SK-N-SH (cell line): ENCODE data around the gene SFXN5. TPM values are rescaled to one million over a fixed set of nuclear protein-coding genes. Genes with fewer than 3 reads are reported as not detected.

Experiments
- CTCF ChIA-PET: fragments of 300-600, 350-600 bp; formaldehyde crosslinking; extraction: SDS; loops from one replicate; lab custom pipeline; 2021; lab: Yijun Ruan, JAX
- POLR2A ChIA-PET: fragments of 350-600 bp; sonication (Branson Sonifier 250); formaldehyde crosslinking; extraction: SDS; loops from one replicate; lab custom pipeline; 2020; ENCODE audit warnings: antibody characterized with exemption, inconsistent platforms; lab: Yijun Ruan, JAX
- DNase-seq: peaks from one replicate; pipeline ENCODE4 v3.0.0; 2012
- H2AFZ ChIP-seq: fragments of 200-600 bp; sonication (generic); 2 replicates; pipeline ENCODE4 v1.8.1; 2016; ENCODE audit warnings: antibody characterized with exemption, mild to moderate bottlenecking, low read depth
- H3F3A ChIP-seq: fragments of 200-600 bp; sonication (generic); replicated peaks from 2 replicates; pipeline ENCODE3; 2016; ENCODE audit warnings: antibody characterized with exemption, mild to moderate bottlenecking; ENCODE audit not compliant: insufficient read depth
- H3K27ac ChIP-seq, 2 experiments: fragments of 200-500 bp in 1 of 2; fragments of 200-600 bp in 1 of 2; sonication (Bioruptor generic) in 1 of 2; sonication (generic), shearing (Covaris generic) in 1 of 2; 2 replicates each; pipeline versions ENCODE4 v1.5.1 to v1.6.1; 2014 to 2016; ENCODE audit warnings: low read depth in 2 of 2, inconsistent platforms in 1 of 2, low read length in 1 of 2, mild to moderate bottlenecking in 1 of 2, mixed read lengths in 1 of 2
- H3K27me3 ChIP-seq: fragments of 200-600 bp; sonication (generic), shearing (Covaris generic); 2 replicates; pipeline ENCODE4 v1.6.1; 2016; ENCODE audit warnings: mixed run types; ENCODE audit not compliant: insufficient read depth
- H3K36me3 ChIP-seq, 2 experiments: fragments of 200-500 bp in 1 of 2; fragments of 200-600 bp in 1 of 2; sonication (Bioruptor generic) in 1 of 2; sonication (generic) in 1 of 2; replicated peaks in 1 of 2; 2 replicates each; pipeline versions ENCODE3 to v1.5.1; 2014 to 2016; ENCODE audit warnings: low read length in 1 of 2, mild to moderate bottlenecking in 1 of 2; ENCODE audit not compliant: insufficient read depth in 2 of 2, control insufficient read depth in 1 of 2
- H3K4me1 ChIP-seq, 2 experiments: fragments of 200-500 bp in 1 of 2; fragments of 200-600 bp in 1 of 2; sonication (Bioruptor generic) in 1 of 2; sonication (generic), shearing (Covaris generic) in 1 of 2; 2 replicates each; pipeline versions ENCODE4 v1.5.1 to v1.6.1; 2014 to 2016; ENCODE audit warnings: low read depth in 1 of 2, low read length in 1 of 2, mixed run types in 1 of 2; ENCODE audit not compliant: insufficient read depth in 2 of 2, control insufficient read depth in 1 of 2
- H3K4me2 ChIP-seq: fragments of 200-600 bp; sonication (generic), shearing (Covaris generic); 2 replicates; pipeline ENCODE4 v1.6.1; 2017; ENCODE audit warnings: mixed run types
- H3K4me3 ChIP-seq, 2 experiments: fragments of 200-500 bp in 1 of 2; fragments of 200-600 bp in 1 of 2; sonication (Bioruptor generic) in 1 of 2; sonication (generic), shearing (Covaris generic) in 1 of 2; 2 replicates each; pipeline versions ENCODE4 v1.5.1 to v1.8.1; 2014 to 2016; ENCODE audit warnings: low read depth in 2 of 2, inconsistent platforms in 1 of 2, low read length in 1 of 2, mild to moderate bottlenecking in 1 of 2, mixed read lengths in 1 of 2, moderate library complexity in 1 of 2
- H3K79me2 ChIP-seq: fragments of 200-600 bp; sonication (generic); 2 replicates; pipeline ENCODE4 v1.8.1; 2017; ENCODE audit warnings: mild to moderate bottlenecking; ENCODE audit not compliant: insufficient read depth
- H3K9ac ChIP-seq: fragments of 200-600 bp; sonication (generic); 2 replicates; pipeline ENCODE4 v1.6.1; 2017; ENCODE audit warnings: mixed run types
- H3K9me2 ChIP-seq: fragments of 200-600 bp; sonication (generic); 2 replicates; pipeline ENCODE4 v1.6.1; 2017; ENCODE audit warnings: mixed run types
- H3K9me3 ChIP-seq: fragments of 200-600 bp; sonication (generic); 2 replicates; pipeline ENCODE4 v1.6.1; 2017; ENCODE audit warnings: mixed run types, mild to moderate bottlenecking, moderate library complexity
- H4K20me1 ChIP-seq: fragments of 200-600 bp; sonication (generic); 2 replicates; pipeline ENCODE4 v1.6.1; 2017; ENCODE audit warnings: mild to moderate bottlenecking, mixed run types; ENCODE audit not compliant: insufficient read depth
- FOXJ3 ChIP-seq: sonication (generic); formaldehyde crosslinking; IDR thresholded peaks from 2 replicates; pipeline ENCODE4 v1.5.1; 2020; ENCODE audit warnings: mild to moderate bottlenecking, missing genetic modification reagents
- FOXM1 ChIP-seq: IDR thresholded peaks from 2 replicates; pipeline ENCODE4 v1.4.0; 2012; ENCODE audit warnings: low read depth, mild to moderate bottlenecking
- GABPA ChIP-seq: IDR thresholded peaks from 2 replicates; pipeline ENCODE4 v1.4.0; 2012; ENCODE audit warnings: low read depth, mild to moderate bottlenecking
- MEF2A ChIP-seq: IDR thresholded peaks from 2 replicates; pipeline ENCODE4 v1.4.0; 2012; ENCODE audit warnings: low read depth, borderline replicate concordance
- NRF1 ChIP-seq: IDR thresholded peaks from 2 replicates; pipeline ENCODE4 v1.6.1; 2012; ENCODE audit warnings: low read depth, mild to moderate bottlenecking, low read length
- POLR2AphosphoS5 ChIP-seq: IDR thresholded peaks from 2 replicates; pipeline ENCODE4 v1.6.1; 2012; ENCODE audit warnings: low read depth, low read length
- RAD21 ChIP-seq: IDR thresholded peaks from 2 replicates; pipeline ENCODE4 v1.6.1; 2012; ENCODE audit warnings: mild to moderate bottlenecking, low read length
- RFX5 ChIP-seq: IDR thresholded peaks from 2 replicates; pipeline ENCODE4 v1.6.1; 2012; ENCODE audit warnings: mild to moderate bottlenecking, improper control_type of control experiment, low read length
- SMC3 ChIP-seq: IDR thresholded peaks from 2 replicates; pipeline ENCODE4 v1.6.1; 2012; ENCODE audit warnings: low read depth, low read length, improper control_type of control experiment
- YY1 ChIP-seq: IDR thresholded peaks from 2 replicates; pipeline ENCODE4 v1.4.0; 2012; ENCODE audit warnings: low read depth, mild to moderate bottlenecking
- WGBS: methylation state at CpG from one replicate; pipeline ENCODE4 v1.1.6; 2017; ENCODE audit warnings: low lambda C conversion rate; 5-methylcytosine and 5-hydroxymethylcytosine counted together
- polyA plus RNA-seq, 3 experiments: library from polyadenylated mRNA; depleted of rRNA; stranded (reverse); fragments of >200 nt; gene quantifications; 2 replicates each; pipeline ENCODE4 v1.2.3, GENCODE V29; 2012
- TF ChIP-seq, protein P1 (sequence below): IDR thresholded peaks from 2 replicates; pipeline ENCODE4 v1.6.1; 2012; ENCODE audit warnings: mild to moderate bottlenecking, low read depth, low read length, moderate library complexity
- TF ChIP-seq, protein P2 (sequence below): IDR thresholded peaks from 2 replicates; pipeline ENCODE4; 2012
- TF ChIP-seq, protein P3 (sequence below): fragments of 150-350 bp; IDR thresholded peaks from 2 replicates; pipeline ENCODE4 v1.6.1; 2016; ENCODE audit warnings: mild to moderate bottlenecking, low read depth, low read length
- TF ChIP-seq, protein P4 (sequence below): fragments of 200-600 bp; sonication (generic); IDR thresholded peaks from 2 replicates; pipeline ENCODE4 v1.6.1; 2017; ENCODE audit warnings: antibody characterized with exemption, mild to moderate bottlenecking, moderate library complexity

The SFXN5 gene
- polyA plus RNA-seq, 1 of the 3 experiments (the other 2 are of a cell fraction) = 9.9 TPM

DNA sequence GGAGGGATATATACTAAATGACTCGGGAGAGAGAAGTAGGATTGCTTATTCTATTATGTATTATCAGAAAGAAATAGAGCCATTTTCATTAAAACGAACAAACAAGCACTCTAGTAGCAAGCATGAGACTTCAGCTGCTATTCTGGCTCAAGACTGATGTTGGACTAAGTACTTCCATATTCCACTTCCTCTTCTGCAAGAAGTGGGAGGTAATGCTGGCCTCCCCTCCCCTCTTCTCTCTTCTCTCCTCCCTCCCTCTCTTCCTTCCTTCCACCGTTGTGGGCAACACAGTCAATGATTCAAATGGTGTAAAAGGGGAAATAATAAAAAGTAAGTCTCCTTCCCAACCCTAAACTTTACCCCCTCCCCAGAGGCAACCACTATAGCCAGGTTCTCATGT lies 91.6 kb downstream of the SFXN5 start (continued):
- TF ChIP-seq, protein P1, sequence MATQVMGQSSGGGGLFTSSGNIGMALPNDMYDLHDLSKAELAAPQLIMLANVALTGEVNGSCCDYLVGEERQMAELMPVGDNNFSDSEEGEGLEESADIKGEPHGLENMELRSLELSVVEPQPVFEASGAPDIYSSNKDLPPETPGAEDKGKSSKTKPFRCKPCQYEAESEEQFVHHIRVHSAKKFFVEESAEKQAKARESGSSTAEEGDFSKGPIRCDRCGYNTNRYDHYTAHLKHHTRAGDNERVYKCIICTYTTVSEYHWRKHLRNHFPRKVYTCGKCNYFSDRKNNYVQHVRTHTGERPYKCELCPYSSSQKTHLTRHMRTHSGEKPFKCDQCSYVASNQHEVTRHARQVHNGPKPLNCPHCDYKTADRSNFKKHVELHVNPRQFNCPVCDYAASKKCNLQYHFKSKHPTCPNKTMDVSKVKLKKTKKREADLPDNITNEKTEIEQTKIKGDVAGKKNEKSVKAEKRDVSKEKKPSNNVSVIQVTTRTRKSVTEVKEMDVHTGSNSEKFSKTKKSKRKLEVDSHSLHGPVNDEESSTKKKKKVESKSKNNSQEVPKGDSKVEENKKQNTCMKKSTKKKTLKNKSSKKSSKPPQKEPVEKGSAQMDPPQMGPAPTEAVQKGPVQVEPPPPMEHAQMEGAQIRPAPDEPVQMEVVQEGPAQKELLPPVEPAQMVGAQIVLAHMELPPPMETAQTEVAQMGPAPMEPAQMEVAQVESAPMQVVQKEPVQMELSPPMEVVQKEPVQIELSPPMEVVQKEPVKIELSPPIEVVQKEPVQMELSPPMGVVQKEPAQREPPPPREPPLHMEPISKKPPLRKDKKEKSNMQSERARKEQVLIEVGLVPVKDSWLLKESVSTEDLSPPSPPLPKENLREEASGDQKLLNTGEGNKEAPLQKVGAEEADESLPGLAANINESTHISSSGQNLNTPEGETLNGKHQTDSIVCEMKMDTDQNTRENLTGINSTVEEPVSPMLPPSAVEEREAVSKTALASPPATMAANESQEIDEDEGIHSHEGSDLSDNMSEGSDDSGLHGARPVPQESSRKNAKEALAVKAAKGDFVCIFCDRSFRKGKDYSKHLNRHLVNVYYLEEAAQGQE = no peak
- TF ChIP-seq RFX5 (no peak), GABPA (no peak), YY1 (no peak), MEF2A (no peak)
- TF ChIP-seq, protein P2, sequence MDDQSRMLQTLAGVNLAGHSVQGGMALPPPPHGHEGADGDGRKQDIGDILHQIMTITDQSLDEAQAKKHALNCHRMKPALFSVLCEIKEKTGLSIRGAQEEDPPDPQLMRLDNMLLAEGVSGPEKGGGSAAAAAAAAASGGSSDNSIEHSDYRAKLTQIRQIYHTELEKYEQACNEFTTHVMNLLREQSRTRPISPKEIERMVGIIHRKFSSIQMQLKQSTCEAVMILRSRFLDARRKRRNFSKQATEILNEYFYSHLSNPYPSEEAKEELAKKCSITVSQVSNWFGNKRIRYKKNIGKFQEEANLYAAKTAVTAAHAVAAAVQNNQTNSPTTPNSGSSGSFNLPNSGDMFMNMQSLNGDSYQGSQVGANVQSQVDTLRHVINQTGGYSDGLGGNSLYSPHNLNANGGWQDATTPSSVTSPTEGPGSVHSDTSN = no peak

DNA sequence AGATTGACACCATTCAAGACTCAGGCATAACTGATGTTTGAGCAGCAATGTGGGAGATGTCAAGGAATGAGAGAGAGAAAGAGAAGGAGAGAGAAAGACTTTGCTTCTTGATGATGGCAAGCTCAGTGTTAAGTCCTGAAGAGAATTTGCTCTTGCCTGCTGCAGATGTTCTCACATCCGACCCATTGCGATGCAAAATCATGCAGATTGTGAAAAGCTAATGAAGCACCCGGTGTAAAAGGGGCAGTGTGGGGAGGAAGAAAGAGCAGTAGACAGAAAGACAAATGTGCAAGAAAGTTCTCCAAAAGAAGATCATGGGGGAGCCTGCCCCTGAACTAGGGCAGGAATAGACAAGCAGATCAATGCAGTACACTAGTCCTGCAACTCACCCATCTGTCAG lies 96.5 kb downstream of the SFXN5 start:
- H2AFZ ChIP-seq = no peak overlapping the region
- no peak overlapping the region for H3K9ac ChIP-seq
- ChIA-PET CTCF (interaction anchor here (0.6 to 5.8 kb wide), 13 partner anchors 10 to 1535 kb away, joined by 3 to 115 read pairs (median 5); partner anchors contain the start of genes EMX1 and SPR), POLR2A (no interaction called here)
- no peaks in the 10 kb centered on the region for H3K9me2 ChIP-seq
- no peaks in the 10 kb centered on the region for H3K27me3 ChIP-seq
- peaks cover 0 to 15% of the 10 kb centered on the region in 2 experiments; a peak in 1 of 4 replicates for H3K4me1 ChIP-seq
- H3K36me3 ChIP-seq = no peaks in the 10 kb centered on the region
- H3K4me2 ChIP-seq = no peak overlapping the region
- TF ChIP-seq SMC3 (no peak), FOXJ3 (no peak), RFX5 (no peak)
- TF ChIP-seq, all 33 proteins: peak for 0
- H3K27ac ChIP-seq = no peak overlapping the region
- no peaks in the 10 kb centered on the region for H3K79me2 ChIP-seq
- no peak for DNase-seq
- H4K20me1 ChIP-seq = no peaks in the 10 kb centered on the region
- no peaks in the 10 kb centered on the region for H3F3A ChIP-seq
- H3K9me3 ChIP-seq = no peaks in the 10 kb centered on the region
- WGBS = 97% methylated on average over 3 of the region's 3 CpGs
- no peak overlapping the region for H3K4me3 ChIP-seq

DNA sequence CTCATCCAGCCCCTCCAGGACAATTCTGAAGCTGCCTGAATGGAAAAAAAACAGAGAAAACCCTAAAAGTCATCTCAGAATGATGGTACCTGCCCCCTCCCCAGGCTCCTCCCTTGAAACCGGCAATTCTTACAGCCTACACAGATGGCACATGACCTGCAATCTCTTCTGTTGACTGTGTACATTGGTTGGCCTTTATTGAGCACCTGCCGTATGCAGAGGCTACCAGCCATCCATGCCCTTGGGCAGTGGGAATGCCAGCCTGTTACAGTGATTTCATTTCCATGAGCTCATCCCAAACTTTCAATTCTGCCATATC lies 97.1 kb downstream of the SFXN5 start:
- POLR2A ChIA-PET = no interaction called here
- H2AFZ ChIP-seq = no peak overlapping the region
- H4K20me1 ChIP-seq = no peaks in the 10 kb centered on the region
- no peaks in the 10 kb centered on the region for H3F3A ChIP-seq
- no peak overlapping the region for H3K4me2 ChIP-seq
- H3K79me2 ChIP-seq = no peaks in the 10 kb centered on the region
- 90% methylated on average over 2 of the region's 2 CpGs for WGBS
- no peak for DNase-seq
- H3K9me2 ChIP-seq = no peaks in the 10 kb centered on the region
- CTCF ChIA-PET = interaction anchor here (0.6 to 5.8 kb wide), 35 partner anchors 9 to 1534 kb away, joined by 3 to 115 read pairs (median 5); partner anchors contain the start of genes EMX1 and SPR
- H3K9ac ChIP-seq = no peak overlapping the region
- no peaks in the 10 kb centered on the region for H3K36me3 ChIP-seq
- H3K9me3 ChIP-seq = no peaks in the 10 kb centered on the region
- H3K4me3 ChIP-seq = no peak overlapping the region
- H3K27me3 ChIP-seq = no peaks in the 10 kb centered on the region
- no peak overlapping the region for H3K27ac ChIP-seq
- peaks cover 0 to 15% of the 10 kb centered on the region in 2 experiments; a peak in 1 of 4 replicates for H3K4me1 ChIP-seq
- TF ChIP-seq, protein P1 = no peak
- TF ChIP-seq MEF2A (no peak), RAD21 (no peak), NRF1 (no peak), FOXM1 (no peak), POLR2AphosphoS5 (no peak), RFX5 (no peak)
- TF ChIP-seq, protein P3, sequence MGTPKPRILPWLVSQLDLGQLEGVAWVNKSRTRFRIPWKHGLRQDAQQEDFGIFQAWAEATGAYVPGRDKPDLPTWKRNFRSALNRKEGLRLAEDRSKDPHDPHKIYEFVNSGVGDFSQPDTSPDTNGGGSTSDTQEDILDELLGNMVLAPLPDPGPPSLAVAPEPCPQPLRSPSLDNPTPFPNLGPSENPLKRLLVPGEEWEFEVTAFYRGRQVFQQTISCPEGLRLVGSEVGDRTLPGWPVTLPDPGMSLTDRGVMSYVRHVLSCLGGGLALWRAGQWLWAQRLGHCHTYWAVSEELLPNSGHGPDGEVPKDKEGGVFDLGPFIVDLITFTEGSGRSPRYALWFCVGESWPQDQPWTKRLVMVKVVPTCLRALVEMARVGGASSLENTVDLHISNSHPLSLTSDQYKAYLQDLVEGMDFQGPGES = no peak
- TF ChIP-seq, protein P4, sequence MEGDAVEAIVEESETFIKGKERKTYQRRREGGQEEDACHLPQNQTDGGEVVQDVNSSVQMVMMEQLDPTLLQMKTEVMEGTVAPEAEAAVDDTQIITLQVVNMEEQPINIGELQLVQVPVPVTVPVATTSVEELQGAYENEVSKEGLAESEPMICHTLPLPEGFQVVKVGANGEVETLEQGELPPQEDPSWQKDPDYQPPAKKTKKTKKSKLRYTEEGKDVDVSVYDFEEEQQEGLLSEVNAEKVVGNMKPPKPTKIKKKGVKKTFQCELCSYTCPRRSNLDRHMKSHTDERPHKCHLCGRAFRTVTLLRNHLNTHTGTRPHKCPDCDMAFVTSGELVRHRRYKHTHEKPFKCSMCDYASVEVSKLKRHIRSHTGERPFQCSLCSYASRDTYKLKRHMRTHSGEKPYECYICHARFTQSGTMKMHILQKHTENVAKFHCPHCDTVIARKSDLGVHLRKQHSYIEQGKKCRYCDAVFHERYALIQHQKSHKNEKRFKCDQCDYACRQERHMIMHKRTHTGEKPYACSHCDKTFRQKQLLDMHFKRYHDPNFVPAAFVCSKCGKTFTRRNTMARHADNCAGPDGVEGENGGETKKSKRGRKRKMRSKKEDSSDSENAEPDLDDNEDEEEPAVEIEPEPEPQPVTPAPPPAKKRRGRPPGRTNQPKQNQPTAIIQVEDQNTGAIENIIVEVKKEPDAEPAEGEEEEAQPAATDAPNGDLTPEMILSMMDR = no peak
